ENCODE data around the gene HERC4.

DNA sequence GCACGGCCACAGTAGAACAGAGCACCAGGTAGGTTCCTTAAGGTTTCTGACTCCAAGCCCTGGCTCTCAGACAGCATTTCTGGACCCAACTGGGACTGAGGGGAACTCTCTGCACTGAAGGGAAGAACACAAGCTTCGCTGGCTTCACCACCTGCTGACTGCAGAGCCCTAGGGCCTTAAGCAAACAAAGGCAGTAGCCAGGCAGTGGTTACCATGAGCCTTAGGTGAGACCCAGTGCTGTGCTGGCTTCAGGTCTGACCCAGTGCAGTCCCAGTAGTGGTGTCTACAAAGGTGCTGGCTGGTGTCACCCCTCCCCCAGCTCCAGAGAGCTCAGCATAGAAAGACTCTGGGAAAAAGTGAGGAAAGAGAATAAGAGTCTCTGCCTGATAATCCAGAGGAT is 131.2 kb downstream of the HERC4 start:
- TF ChIP-seq, protein P1, sequence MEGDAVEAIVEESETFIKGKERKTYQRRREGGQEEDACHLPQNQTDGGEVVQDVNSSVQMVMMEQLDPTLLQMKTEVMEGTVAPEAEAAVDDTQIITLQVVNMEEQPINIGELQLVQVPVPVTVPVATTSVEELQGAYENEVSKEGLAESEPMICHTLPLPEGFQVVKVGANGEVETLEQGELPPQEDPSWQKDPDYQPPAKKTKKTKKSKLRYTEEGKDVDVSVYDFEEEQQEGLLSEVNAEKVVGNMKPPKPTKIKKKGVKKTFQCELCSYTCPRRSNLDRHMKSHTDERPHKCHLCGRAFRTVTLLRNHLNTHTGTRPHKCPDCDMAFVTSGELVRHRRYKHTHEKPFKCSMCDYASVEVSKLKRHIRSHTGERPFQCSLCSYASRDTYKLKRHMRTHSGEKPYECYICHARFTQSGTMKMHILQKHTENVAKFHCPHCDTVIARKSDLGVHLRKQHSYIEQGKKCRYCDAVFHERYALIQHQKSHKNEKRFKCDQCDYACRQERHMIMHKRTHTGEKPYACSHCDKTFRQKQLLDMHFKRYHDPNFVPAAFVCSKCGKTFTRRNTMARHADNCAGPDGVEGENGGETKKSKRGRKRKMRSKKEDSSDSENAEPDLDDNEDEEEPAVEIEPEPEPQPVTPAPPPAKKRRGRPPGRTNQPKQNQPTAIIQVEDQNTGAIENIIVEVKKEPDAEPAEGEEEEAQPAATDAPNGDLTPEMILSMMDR (IDR thresholded peaks at IDR 0.05; ENCODE audit: poor library complexity, severe bottlenecking) = no peak
- TF ChIP-seq POLR2AphosphoS5 (IDR thresholded peaks at IDR 0.05) (no peak), MXI1 (conservative IDR thresholded peaks at IDR 0.05; ENCODE audit: poor library complexity, severe bottlenecking) (no peak), EP300 (conservative IDR thresholded peaks at IDR 0.05; ENCODE audit: poor library complexity, severe bottlenecking) (no peak), SMC3 (conservative IDR thresholded peaks at IDR 0.05; ENCODE audit: poor library complexity) (no peak), EZH2 (IDR thresholded peaks at IDR 0.05; ENCODE audit: borderline replicate concordance, insufficient read depth, low read length, poor library complexity, severe bottlenecking) (no peak), TAF1 (IDR thresholded peaks at IDR 0.05; ENCODE audit: low read depth) (no peak)
- TF ChIP-seq, protein P2, sequence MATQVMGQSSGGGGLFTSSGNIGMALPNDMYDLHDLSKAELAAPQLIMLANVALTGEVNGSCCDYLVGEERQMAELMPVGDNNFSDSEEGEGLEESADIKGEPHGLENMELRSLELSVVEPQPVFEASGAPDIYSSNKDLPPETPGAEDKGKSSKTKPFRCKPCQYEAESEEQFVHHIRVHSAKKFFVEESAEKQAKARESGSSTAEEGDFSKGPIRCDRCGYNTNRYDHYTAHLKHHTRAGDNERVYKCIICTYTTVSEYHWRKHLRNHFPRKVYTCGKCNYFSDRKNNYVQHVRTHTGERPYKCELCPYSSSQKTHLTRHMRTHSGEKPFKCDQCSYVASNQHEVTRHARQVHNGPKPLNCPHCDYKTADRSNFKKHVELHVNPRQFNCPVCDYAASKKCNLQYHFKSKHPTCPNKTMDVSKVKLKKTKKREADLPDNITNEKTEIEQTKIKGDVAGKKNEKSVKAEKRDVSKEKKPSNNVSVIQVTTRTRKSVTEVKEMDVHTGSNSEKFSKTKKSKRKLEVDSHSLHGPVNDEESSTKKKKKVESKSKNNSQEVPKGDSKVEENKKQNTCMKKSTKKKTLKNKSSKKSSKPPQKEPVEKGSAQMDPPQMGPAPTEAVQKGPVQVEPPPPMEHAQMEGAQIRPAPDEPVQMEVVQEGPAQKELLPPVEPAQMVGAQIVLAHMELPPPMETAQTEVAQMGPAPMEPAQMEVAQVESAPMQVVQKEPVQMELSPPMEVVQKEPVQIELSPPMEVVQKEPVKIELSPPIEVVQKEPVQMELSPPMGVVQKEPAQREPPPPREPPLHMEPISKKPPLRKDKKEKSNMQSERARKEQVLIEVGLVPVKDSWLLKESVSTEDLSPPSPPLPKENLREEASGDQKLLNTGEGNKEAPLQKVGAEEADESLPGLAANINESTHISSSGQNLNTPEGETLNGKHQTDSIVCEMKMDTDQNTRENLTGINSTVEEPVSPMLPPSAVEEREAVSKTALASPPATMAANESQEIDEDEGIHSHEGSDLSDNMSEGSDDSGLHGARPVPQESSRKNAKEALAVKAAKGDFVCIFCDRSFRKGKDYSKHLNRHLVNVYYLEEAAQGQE (IDR thresholded peaks at IDR 0.05; ENCODE audit: borderline replicate concordance) = no peak
